HG02970 (cell line): Measurements from ENCODE around the gene BNIP2.
A peak's percentile ranks its signal among the peaks of the same experiment; 100 is the strongest.
"Not testable (repeated sequence)": the region's sequence is repeated elsewhere in the genome, so short reads cannot be mapped to it uniquely, and the experiment has no call there.

ENCODE experiments used
- ATAC-seq: cut with Tn5 transposase; IDR thresholded peaks from one replicate; pipeline ENCODE4 v1.9.1; 2021; ENCODE audit warnings: mild to moderate bottlenecking, moderate library complexity, moderate number of reproducible peaks; ENCODE audit not compliant: unreplicated experiment, low FRiP score

BNIP2 gene

DNA sequence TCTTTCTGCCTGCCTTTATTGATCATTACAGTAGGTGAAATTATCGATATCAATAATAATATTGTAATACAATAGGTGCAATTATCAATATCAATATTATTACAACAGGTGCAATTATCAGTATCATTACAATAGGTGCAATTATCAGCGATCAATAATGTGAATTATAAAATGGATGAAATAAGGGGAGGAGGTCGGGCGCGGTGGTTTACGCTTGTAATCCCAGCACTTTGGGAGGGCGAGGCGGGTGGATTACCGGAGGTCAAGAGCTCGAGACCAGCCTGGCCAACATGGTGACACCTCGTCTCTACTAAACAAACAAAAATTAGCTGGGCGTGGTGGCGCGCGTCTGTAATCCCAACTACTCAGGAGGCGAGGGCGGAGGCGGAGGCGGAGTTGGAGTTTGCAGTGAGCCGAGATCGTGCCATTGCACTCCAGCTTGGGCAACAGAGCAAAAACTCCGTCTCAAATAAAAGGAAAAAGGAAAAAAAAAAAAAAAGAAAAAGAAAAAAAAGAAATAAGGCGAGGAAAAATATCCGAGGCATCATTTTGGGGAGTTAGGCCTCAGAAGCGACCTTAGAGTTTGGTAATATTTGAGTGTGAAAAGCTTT, 611 bp upstream of the BNIP2 start:
- no peak for ATAC-seq

DNA sequence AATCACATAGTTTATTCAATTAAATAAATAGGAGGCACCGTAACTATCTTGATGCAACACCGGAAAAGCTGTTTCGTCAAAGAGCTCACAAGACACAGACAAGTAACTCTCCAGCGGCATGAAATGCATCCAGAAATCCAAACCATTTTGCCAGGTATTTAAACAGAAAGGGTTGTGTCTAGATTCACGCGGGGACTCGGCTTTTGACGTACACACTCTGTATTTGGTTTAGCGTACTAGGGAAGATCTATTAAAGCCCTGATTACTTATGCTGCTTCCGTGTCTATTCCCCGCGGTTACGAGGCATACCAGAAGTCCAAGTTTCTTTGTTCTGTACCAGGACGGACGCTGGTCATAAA, 718 bp downstream of the BNIP2 start:
- ATAC-seq = no peak

DNA sequence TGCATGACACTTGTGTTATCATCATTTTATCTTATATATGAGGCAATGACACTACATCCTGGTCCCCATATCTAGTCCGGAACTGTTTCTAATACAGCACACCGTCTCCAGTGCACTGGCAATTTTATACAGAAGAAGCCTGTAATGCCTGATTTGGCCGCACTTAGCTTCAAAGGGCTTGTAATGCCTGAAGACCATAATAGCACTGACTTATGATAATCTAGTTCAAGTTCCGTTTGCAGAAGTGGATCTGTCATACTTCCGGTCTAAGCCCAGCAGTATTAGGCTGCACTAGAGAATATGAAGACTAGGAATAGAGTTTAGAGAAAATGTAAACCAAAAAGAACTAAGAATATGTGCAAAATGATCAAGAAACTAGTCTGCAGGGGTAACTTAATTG, 1.3 kb downstream of the BNIP2 start:
- ATAC-seq = no peak

DNA sequence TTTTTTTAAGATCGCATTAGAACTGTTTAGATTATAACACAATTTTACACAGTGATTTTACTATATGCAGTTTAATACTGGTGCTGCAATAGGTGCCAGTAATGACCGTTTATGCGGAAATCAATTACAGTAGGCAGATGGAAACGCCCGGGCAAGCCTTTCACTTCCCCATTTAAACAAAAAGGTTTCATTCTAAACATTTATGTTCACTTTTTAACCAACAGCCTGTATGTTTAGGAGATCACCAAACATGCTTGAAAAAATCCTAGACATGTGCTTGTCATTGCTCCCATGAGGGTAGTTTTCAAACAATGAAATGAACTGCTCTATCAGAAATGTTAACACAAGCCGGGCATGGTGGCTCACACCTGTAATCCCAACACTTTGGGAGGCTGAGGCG, 2.7 kb downstream of the BNIP2 start:
- ATAC-seq = no peak

DNA sequence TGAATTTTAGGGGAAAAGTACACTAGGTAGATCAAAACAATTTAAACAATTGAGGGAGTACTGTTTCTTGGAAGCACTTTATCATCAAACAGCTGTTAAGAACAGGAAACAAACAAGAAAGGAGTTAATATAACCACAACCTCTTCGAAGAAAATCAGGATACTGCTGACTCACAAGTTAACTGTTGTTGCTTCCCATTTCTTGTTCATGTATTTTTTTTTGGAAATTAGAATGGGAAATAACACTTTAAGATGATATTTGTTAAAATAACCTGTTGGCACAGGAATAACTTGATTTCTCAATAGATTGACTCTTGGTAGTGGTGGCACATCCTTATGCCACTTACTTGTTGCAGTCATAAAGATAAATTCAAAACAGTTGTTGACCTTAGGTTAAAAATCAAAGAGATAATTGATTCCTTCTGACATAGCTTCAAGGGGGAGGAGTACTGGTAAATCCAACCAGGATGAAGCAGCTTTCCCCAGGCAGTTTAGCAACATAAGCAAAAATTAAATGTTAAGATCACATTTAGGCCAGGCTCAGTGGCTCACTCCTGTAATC, 3.3 kb downstream of the BNIP2 start:
- ATAC-seq = no peak

DNA sequence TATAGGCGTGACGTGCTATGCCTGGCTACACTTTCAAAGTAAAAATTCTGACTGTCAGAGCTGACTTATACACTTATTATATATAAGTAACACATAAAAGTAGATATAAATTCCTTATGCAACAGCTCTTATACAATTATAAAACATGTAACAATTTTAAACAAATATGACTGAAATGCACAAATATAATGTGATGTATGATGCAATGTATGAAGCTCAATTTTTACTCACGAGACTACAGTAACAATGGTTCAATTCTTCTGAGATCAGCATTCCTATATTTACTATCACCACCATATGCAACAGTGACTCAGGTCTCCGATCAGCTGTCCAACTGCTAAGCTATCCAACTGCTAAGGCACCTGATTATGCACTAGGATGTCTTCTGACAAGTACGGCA, 8.2 kb downstream of the BNIP2 start:
- no peak for ATAC-seq

DNA sequence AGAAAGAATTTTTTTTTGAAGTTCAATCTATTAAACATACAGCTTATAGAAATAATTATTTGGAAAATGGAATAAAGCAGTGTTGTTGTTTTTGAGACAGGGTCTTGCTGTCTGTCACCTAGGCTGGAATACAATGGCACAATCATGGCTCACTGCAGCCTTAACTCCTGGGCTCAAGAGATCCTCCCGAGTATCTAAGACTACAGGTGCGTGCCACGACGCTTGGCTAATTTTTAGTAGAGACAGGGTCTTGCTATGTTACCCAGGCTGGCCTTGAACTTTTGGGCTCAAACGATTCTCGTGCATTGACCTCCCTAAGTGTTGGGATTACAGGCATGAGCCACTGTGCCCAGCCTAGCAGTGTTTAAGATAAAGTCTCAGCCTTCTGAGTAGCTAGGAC, 8.8 kb downstream of the BNIP2 start:
- no peak for ATAC-seq

DNA sequence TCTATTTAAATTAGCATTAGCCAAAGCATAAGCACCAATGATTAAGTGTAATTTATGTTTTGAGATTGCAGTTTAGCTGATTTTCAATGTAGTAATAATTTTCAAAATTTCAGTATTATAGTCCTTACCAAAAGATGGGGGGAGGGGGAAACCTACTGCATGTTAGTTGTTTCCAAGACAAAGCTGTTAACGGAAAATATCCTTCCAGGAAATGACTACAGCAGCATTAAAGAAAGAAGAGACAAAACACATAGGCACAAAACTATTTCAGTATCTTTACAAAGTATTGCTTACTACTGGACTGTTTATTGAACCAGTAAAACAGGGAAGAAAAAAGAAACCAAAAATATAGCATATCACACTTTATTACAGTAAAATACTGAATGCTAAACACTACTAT, 10.5 kb downstream of the BNIP2 start:
- no peak for ATAC-seq

DNA sequence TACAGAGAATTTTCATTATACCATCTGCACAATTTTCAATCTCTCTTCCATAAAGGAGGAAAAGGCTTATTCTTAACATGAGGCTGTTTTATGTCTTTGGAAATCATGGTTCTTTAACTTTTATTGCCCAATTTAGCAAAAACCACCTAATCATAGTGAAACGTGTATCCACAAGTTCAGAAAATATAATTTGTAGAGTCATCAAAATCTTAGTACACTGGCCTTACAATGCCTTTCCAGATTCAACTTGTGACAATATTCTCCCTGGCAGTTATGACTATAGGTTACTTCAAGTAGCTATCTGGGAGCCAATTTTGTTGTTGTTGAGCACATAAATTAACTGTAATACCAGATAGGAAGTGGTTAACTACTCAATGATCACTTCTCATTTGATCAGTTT, 10.9 kb downstream of the BNIP2 start:
- ATAC-seq = no peak

DNA sequence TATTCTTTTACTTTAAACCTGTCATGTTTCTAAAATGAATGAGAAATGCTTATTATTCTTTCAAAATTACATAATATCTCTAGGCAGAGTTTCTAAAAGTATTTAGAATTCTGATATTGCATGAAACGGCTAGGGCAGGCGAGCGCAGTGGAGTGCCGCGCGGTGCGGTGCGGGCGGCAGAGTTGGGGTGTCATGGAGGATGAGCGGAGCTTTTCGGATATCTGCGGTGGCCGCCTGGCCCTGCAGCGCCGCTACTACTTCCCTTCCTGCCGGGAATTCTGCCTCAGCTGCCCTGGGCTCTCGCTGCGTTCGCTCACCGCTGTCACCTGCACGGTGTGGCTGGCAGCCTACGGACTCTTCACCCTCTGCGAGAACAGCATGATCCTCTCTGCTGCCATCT, 12.6 kb downstream of the BNIP2 start:
- no peak for ATAC-seq

DNA sequence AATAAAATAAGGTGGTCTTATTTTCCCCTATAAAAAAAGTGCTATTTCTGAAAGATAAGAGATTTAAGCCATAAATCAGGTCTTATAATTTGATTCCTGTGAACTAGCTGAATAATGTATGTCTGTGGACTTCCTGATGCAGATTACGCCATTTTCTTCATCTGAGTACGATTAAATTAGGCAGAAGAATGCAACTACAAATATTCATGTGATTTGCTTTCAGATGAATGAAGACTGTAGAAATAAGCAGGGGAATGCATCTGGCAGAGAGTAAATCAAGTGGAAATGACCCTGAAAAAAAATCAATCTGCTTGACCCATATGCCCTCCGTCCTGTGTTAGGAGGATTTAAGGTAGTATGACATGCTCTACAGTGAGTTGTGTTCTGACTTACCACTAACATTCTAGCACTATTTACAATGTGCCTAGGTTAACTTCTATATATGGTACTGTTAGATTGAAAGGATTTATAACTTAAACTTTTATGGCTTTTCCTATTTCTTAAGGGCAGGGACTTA, 14.7 kb downstream of the BNIP2 start:
- no peak for ATAC-seq

DNA sequence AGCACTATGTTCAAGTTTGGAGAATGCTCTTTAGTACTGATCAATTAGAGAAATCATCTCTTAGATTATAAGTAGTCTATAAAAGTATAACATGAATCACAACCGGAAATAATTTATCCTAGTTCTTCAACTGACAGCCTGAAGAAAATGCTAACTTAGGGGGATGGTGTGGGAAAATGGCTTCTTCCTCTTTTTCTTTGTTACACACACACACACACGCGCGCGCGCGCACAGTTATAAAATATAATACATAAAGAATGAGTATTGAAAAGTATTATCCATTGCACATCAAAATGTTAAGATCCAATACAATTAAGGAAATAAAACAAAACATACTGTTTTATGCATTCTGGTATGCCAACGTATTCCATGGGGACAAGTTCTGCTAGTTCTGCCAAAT, 20.6 kb downstream of the BNIP2 start:
- no peak for ATAC-seq

DNA sequence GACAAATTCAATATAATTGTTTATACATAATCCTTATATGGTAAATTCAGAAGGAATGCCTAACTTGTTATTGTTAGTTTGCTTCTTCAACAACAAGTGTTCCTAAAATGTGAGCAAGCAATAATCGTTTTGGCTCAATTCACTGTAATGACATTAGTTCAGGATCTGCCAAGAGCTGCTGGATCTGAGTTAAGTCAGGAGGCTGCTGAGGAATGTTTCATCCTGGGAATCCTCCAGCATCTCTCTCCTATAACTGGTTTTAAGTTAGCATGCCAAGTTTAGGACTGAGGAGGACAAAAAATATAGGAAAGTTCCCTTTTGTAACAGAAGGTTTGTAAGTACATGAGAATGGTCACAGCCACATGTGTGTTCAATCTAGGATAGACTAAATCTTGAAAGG, 26.9 kb downstream of the BNIP2 start:
- no peak for ATAC-seq

DNA sequence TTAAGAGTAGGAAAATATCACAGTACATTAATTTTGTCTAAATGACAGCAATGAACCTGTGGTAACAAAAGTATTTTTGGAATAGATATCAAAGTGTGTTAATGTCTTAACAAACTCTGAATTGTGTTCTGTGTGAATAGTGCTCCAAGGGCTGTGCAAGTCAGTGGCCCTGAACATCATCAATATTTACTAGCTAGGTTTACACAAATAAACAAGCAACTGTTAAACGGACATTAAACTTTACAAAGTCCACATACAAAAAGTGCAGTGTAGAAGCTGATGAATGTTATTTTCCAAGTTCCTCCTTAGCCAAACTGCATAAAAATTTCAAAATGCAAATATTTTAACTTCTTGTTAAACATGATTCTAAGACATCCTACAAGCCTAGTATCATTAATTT, 29.8 kb downstream of the BNIP2 start:
- no peak for ATAC-seq

DNA sequence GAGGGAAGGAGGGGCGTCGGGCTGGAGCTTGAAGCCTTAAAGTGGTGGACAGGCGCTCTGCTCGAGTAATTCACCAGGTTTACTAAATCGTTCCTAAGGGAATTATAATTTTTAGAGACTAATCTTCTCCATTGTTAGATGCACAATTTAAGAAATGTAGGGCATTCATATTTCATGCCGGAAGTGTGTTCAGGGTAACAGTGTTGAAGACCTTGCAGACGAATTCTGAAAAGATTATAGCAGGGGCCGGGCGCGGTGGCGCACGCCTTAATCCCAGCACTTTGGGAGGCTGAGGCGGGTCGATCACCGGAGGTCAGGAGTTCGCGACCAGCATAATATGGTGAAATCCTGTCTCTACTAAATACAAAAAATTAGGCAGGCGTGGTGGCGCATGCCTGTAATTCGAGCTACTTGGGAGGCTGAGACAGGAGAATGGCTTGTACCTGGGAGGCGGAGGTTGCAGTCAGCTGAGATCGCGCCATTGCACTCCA, 31.4 kb downstream of the BNIP2 start:
- no peak for ATAC-seq

DNA sequence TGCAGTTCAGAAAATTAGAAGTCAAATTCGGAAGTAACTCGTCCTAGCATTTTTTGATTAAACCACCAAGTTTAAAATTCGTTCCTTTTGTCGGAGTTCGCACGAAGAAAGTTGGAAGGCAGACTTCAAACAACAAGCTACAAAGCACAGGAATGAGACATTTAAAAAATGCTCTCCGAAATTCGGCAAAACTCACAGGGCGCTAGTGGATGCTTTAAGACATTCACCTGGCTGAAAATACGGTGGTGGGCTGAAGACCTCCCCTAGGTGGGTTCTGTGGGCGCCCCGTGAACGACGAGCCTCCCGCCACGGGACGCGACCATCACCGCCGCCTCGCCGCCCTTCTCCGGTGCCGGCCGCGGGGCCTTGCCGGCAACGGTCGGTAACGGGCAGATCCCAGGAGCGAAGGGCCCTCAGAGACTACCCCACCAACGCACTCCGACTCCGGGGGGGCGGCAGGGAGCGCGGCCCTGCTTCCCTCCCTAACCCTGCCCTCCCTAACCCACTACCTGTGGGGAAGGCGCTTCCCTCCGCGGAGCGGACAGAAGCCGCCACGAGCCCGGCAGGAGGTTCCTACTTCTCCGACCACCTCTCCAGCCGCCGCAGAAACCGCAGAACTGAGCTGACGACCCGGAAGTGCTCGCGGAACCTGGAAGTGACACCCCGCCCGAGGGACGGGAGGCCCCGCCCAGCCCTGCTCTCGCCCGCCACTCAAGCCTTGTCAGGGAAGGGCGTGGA, 32.1 kb downstream of the BNIP2 start, which contains the start of gene GTF2A2:
Gene GTF2A2, minus strand, starts transcription at position 619 of the 738 bp plus-strand sequence. CDS start 5,238 bp downstream, outside the sequence.
- ATAC-seq = peak; percentile 95

DNA sequence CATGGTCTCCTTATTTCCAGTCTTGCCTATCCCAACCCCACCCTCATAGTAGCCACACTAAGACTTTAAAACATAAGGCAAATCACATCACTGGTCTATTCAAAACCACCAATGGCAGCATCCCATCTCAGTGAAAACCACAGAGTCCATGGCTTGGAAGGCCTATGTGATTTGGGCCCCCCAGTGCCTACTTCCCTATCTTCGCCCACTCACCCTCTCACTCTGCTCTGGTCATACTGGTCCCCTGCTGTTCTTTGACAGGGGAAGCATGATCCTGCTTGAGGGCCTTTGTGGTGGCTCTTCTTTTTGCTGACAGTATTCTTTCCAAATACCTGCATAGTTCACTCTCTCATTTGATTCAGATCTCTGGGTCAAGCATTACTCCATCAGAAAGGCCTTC, 35.1 kb downstream of the BNIP2 start:
- ATAC-seq = no peak

DNA sequence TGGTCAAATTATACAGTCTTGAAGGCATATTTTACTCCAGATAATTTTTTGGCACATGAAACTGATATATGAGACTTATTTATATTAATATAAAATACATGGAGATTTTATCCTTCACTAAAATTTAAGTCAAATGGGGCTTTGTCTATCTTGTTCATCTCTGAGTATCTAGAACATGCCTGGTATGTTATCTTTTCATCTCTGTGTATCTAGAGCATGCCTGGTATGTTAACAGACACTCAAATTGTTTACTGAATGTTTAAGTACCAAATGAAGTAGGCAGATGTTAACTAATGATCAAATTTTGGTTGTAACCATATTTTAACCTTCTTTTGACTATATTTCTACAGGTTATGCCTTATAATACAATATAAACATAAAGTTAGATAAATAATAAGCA, 39.5 kb downstream of the BNIP2 start:
- no peak for ATAC-seq

DNA sequence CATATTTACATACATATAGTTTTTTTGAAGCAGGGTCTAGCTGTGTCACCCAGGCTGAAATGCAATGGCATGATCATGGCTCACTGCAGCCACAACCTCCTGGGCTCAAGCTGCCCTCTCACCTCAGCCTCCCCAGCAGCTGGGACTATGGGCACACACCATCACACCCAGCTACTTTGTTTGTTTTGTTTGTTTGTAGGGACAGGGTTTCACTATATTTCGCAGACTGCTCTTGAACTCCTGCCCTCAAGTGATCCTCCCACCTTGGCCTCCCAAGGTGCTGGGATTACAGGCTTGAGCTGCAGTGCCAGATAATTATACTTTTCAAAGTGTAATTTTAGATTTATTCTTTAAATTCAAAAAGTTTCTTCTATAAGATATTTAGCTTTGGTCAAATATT, 42.0 kb downstream of the BNIP2 start:
- ATAC-seq = no peak

DNA sequence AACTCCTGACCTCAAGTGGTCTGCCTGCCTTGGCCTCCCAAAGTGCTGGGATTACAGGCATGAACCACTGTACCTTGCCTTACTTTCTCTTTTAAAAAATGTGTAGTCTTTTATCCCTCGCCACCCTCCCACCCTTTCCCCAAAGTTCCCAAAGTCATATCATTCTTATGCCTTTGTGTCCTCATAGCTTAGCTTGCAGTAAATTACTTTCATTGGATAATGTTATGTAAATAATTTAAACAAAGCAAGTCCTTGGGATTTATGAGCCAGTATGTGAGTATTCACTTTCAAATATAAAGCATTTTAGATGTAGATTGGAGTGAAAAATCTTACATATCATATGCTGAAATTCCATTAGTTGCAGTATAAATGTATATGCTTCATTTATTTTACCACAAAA, 42.8 kb downstream of the BNIP2 start:
- no peak for ATAC-seq

DNA sequence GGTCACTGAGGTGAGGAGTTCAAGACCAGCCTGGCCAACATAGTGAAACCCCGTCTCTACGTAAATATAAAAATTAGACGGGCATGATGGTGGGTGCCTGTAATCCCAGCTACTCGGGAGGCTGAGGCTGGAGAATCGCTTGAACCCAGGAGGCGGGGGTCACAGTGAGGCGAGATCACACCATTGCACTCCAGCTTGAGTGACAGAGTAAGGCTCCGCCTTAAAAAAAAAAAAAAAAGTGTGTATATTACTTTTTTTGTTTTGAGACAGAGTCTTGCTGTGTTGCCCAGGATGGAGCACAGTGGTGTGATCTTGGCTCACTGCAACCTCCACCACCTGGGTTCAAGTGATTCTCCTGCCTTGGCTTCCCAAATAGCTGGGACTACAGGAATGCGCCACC, 43.3 kb downstream of the BNIP2 start:
- not testable (repeated sequence) for ATAC-seq

DNA sequence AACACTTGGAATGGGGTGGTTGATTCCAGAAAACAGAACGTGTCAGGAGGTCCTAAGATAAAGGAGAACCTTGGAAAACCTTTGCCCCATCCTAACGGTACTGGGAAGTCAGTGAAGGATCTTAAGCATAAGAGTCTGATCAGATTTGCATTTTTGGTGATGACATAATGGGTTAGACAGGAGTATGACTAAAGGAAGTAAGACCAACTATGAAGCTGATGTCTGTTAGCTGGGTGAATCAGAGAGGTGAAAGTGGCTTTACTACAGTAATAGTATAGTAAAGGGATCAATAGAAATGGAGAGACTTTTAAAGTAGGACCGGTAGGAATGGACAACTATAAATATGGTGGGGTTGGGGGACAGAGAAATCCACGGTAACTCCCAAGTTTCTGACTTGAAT, 44.4 kb downstream of the BNIP2 start:
- no peak for ATAC-seq
